Adrenal gland (tissue), 5 donors: Measurements from ENCODE around the gene EXOC4.

Source experiments
- CTCF ChIP-seq, 6 experiments: fragments of 450-650 bp in 4 of 6; fragments of 200-600 bp in 2 of 6; sonication (generic) in 1 of 6; IDR thresholded peaks; 1 replicate in 5 of 6; 2 replicates in 1 of 6; pipeline versions ENCODE4 v1.5.1 to v1.8.0; 2016 to 2021; ENCODE audit warnings: antibody characterized with exemption in 6 of 6, mild to moderate bottlenecking in 2 of 6, moderate library complexity in 1 of 6
- POLR2A ChIP-seq, 2 donors: fragments of 450-650 bp; IDR thresholded peaks; one replicate each; pipeline ENCODE4 v1.6.1; 2017; ENCODE audit warnings: antibody characterized with exemption in 2 of 2, mild to moderate bottlenecking in 2 of 2, moderate library complexity in 1 of 2
- donor health status: DM: no; HTN: no; CAD: no.

- no peak for TF ChIP-seq CTCF (IDR thresholded peaks at IDR 0.05)
- TF ChIP-seq POLR2A (IDR thresholded peaks at IDR 0.05), result no peak
Observed at GRCh38 chr7:133843341-133843740, 590.5 kb downstream of the EXOC4 start.
